IMR-90 (cell line): Measurements from ENCODE around the gene HIVEP3. TPM values are rescaled to one million over a fixed set of nuclear protein-coding genes. Genes with fewer than 3 reads are reported as not detected.

ENCODE experiments used
- ATAC-seq: fragments of 200-7000 bp; cut with Tn5 transposase; 2 replicates; pipeline ENCODE4 v1.9.1; 2020; ENCODE audit warnings: low read depth, mild to moderate bottlenecking, moderate library complexity
- BruUV-seq: library from RNA; stranded (reverse); fragments of 400-500 nt; replicated peaks from 2 replicates; lab custom pipeline; 2021; lab: Mats Ljungman, UMichigan
- CTCF ChIA-PET: fragments of 300-600 bp; formaldehyde crosslinking; extraction: SDS; loops from one replicate; lab custom pipeline; 2021; ENCODE audit warnings: antibody characterized with exemption; lab: Yijun Ruan, JAX
- POLR2A ChIA-PET: fragments of 300-600 bp; sonication (Branson Sonifier 250); formaldehyde crosslinking; loops from one replicate; lab custom pipeline; 2022; ENCODE audit warnings: antibody characterized with exemption; ENCODE audit not compliant: unreplicated experiment; lab: Charles Lee
- DNase-seq: peaks from one replicate; pipeline ENCODE4 v3.0.0; 2013
- H2AFZ ChIP-seq: replicated peaks from 2 replicates; pipeline ENCODE3; 2013; ENCODE audit warnings: low read length, mild to moderate bottlenecking; ENCODE audit not compliant: poor library complexity
- H2AK5ac ChIP-seq: 2 replicates; pipeline ENCODE4 v1.6.1; 2013; ENCODE audit warnings: low read depth, low read length, inconsistent platforms
- H2AK9ac ChIP-seq: replicated peaks from 2 replicates; pipeline ENCODE3; 2013; ENCODE audit warnings: mild to moderate bottlenecking, low read depth, low read length, moderate library complexity; ENCODE audit not compliant: poor library complexity
- H2BK120ac ChIP-seq: 2 replicates; pipeline ENCODE4 v1.6.1; 2013; ENCODE audit warnings: low read depth, low read length, inconsistent platforms
- H2BK15ac ChIP-seq: 3 replicates; pipeline ENCODE4 v1.6.1; 2013; ENCODE audit warnings: low read depth, low read length, inconsistent platforms
- H2BK20ac ChIP-seq: 2 replicates; pipeline ENCODE4 v1.6.1; 2013; ENCODE audit warnings: low read depth, mild to moderate bottlenecking, inconsistent platforms, low read length, moderate library complexity
- H2BK5ac ChIP-seq: 2 replicates; pipeline ENCODE4 v1.6.1; 2013; ENCODE audit warnings: mild to moderate bottlenecking, low read depth, low read length, inconsistent platforms; ENCODE audit not compliant: poor library complexity, severe bottlenecking
- H3K14ac ChIP-seq: replicated peaks from 2 replicates; pipeline ENCODE4 v1.6.1; 2013; ENCODE audit warnings: low read depth, low read length, inconsistent platforms
- H3K18ac ChIP-seq: 2 replicates; pipeline ENCODE4 v1.6.1; 2013; ENCODE audit warnings: low read depth, low read length, control low read depth
- H3K23ac ChIP-seq: 2 replicates; pipeline ENCODE4 v1.6.1; 2013; ENCODE audit warnings: low read depth, low read length, inconsistent platforms
- H3K27ac ChIP-seq: 2 replicates; pipeline ENCODE4 v1.5.1; 2013; ENCODE audit warnings: mild to moderate bottlenecking, control low read depth, low read length; ENCODE audit not compliant: insufficient read depth
- H3K27me3 ChIP-seq: 2 replicates; pipeline ENCODE4 v1.6.1; 2013; ENCODE audit warnings: low read length; ENCODE audit not compliant: control insufficient read depth, insufficient read depth
- H3K36me3 ChIP-seq: 2 replicates; pipeline ENCODE4 v1.6.1; 2013; ENCODE audit warnings: low read length, mixed read lengths; ENCODE audit not compliant: control insufficient read depth, insufficient read depth
- H3K4ac ChIP-seq: 2 replicates; pipeline ENCODE4 v1.6.1; 2013; ENCODE audit warnings: low read depth, low read length, inconsistent platforms
- H3K4me1 ChIP-seq: 2 replicates; pipeline ENCODE4 v1.6.1; 2013; ENCODE audit warnings: low read length, mixed read lengths; ENCODE audit not compliant: control insufficient read depth, insufficient read depth
- H3K4me2 ChIP-seq: 2 replicates; pipeline ENCODE4 v1.6.1; 2013; ENCODE audit warnings: low read depth, mild to moderate bottlenecking, control low read depth, low read length, moderate library complexity
- H3K4me3 ChIP-seq: 2 replicates; pipeline ENCODE4 v1.5.1; 2013; ENCODE audit warnings: low read depth, mild to moderate bottlenecking, control low read depth, low read length, moderate library complexity; ENCODE audit not compliant: insufficient read depth
- H3K56ac ChIP-seq: 2 replicates; pipeline ENCODE4 v1.6.1; 2013; ENCODE audit warnings: low read length, inconsistent platforms; ENCODE audit not compliant: insufficient read depth; ENCODE audit errors: extremely low read depth
- H3K79me1 ChIP-seq, 2 experiments: 2 replicates each; pipeline ENCODE4 v1.6.1; 2013; ENCODE audit warnings: low read length in 2 of 2, inconsistent platforms in 1 of 2, low read depth in 1 of 2
- H3K9ac ChIP-seq: 2 replicates; pipeline ENCODE4 v1.6.1; 2013; ENCODE audit warnings: low read depth, low read length, control low read depth
- H3K9me1 ChIP-seq: 2 replicates; pipeline ENCODE4 v1.6.1; 2013; ENCODE audit warnings: low read length, inconsistent platforms; ENCODE audit not compliant: insufficient read depth
- H3K9me3 ChIP-seq: 2 replicates; pipeline ENCODE4 v1.6.1; 2013; ENCODE audit warnings: low read length; ENCODE audit not compliant: control insufficient read depth, insufficient read depth
- H4K20me1 ChIP-seq: 2 replicates; pipeline ENCODE4 v1.6.1; 2013; ENCODE audit warnings: low read length, inconsistent platforms; ENCODE audit not compliant: insufficient read depth
- H4K5ac ChIP-seq: 2 replicates; pipeline ENCODE4 v1.6.1; 2013; ENCODE audit warnings: mild to moderate bottlenecking, low read depth, low read length, control low read depth
- H4K8ac ChIP-seq, 2 experiments: 2 replicates each; pipeline ENCODE4 v1.6.1; 2013; ENCODE audit warnings: low read depth in 2 of 2, low read length in 2 of 2, control low read depth in 1 of 2, inconsistent platforms in 1 of 2
- H4K91ac ChIP-seq: 2 replicates; pipeline ENCODE4 v1.6.1; 2013; ENCODE audit warnings: low read depth, low read length, inconsistent platforms; ENCODE audit not compliant: insufficient read depth
- BHLHE40 ChIP-seq: fragments of 150-350 bp; IDR thresholded peaks from 2 replicates; pipeline ENCODE4 v1.6.1; 2016; ENCODE audit warnings: mild to moderate bottlenecking, low read depth, low read length
- CEBPB ChIP-seq: IDR thresholded peaks from 2 replicates; pipeline ENCODE4 v1.6.1; 2012; ENCODE audit warnings: low read depth, low read length, improper control_type of control experiment
- CHD1 ChIP-seq: IDR thresholded peaks from 2 replicates; pipeline ENCODE4 v1.6.1; 2012; ENCODE audit warnings: low read depth, low read length, improper control_type of control experiment
- FOS ChIP-seq: fragments of 150-350 bp; IDR thresholded peaks from 2 replicates; pipeline ENCODE4 v1.6.1; 2016; ENCODE audit warnings: low read depth, low read length
- MAFK ChIP-seq: IDR thresholded peaks from 2 replicates; pipeline ENCODE4 v1.6.1; 2012; ENCODE audit warnings: low read depth, low read length, improper control_type of control experiment
- MAZ ChIP-seq: IDR thresholded peaks from 2 replicates; pipeline ENCODE4 v1.6.1; 2012; ENCODE audit warnings: low read depth, mild to moderate bottlenecking, low read length, improper control_type of control experiment, moderate library complexity, borderline replicate concordance
- MXI1 ChIP-seq: IDR thresholded peaks from 2 replicates; pipeline ENCODE4 v1.6.1; 2012; ENCODE audit warnings: low read depth, mild to moderate bottlenecking, low read length, moderate library complexity, borderline replicate concordance
- NFE2L2 ChIP-seq: fragments of 150-350 bp; IDR thresholded peaks from 2 replicates; pipeline ENCODE4 v1.6.1; 2016; ENCODE audit warnings: low read depth, mild to moderate bottlenecking, low read length
- POLR2A ChIP-seq: IDR thresholded peaks from 2 replicates; pipeline ENCODE4 v1.6.1; 2012; ENCODE audit warnings: mild to moderate bottlenecking, low read depth, low read length
- RAD21 ChIP-seq: IDR thresholded peaks from 2 replicates; pipeline ENCODE4 v1.6.1; 2012; ENCODE audit warnings: low read length, improper control_type of control experiment
- RCOR1 ChIP-seq: IDR thresholded peaks from 2 replicates; pipeline ENCODE4 v1.6.1; 2012; ENCODE audit warnings: mild to moderate bottlenecking, low read length, improper control_type of control experiment; ENCODE audit not compliant: insufficient replicate concordance
- RFX5 ChIP-seq: IDR thresholded peaks from 2 replicates; pipeline ENCODE4 v1.8.0; 2012; ENCODE audit warnings: low read depth, mild to moderate bottlenecking, low read length, moderate library complexity
- SMC3 ChIP-seq: fragments of 150-350 bp; IDR thresholded peaks from 2 replicates; pipeline ENCODE4 v1.6.1; 2016; ENCODE audit warnings: low read depth, mild to moderate bottlenecking, antibody characterized with exemption, low read length, moderate library complexity
- WGBS, 2 experiments: methylation state at CpG; one replicate each; pipeline versions ENCODE4 v1.1.5 to v1.1.7; 2013; ENCODE audit warnings: missing lambda C conversion rate in 2 of 2; ENCODE audit not compliant: insufficient read length in 1 of 2; ENCODE audit errors: extremely low coverage in 2 of 2; 5-methylcytosine and 5-hydroxymethylcytosine counted together
- dilution Hi-C: fragments of 300-500 bp; cut with HindIII; formaldehyde crosslinking; loops from one replicate; pipeline ENCODE4 v1.14.3; 2018; ENCODE audit warnings: low sequenced_read_pairs; ENCODE audit not compliant: unreplicated experiment
- in situ Hi-C: fragments of 300-500 bp; cut with MboI; formaldehyde crosslinking; loops from 3 replicates; pipeline ENCODE4 v1.14.3; 2019; ENCODE audit warnings: low sequenced_read_pairs, inconsistent platforms, mixed read lengths
- intact Hi-C: fragments of 100-400 bp; cut with micrococcal nuclease; formaldehyde crosslinking; loops from 2 replicates; pipeline ENCODE4 v1.10.0; 2022
- polyA plus RNA-seq, 3 experiments: library from polyadenylated mRNA; depleted of rRNA; stranded (reverse); fragments of >200 nt; gene quantifications; 2 replicates each; pipeline ENCODE4 v1.2.3, GENCODE V29; 2012; ENCODE audit warnings: low replicate concordance in 1 of 3
- total RNA-seq: library from RNA; depleted of rRNA; stranded (reverse); fragments of >200 nt; gene quantifications from 2 replicates; pipeline ENCODE4 v1.2.3, GENCODE V29; 2012
- TF ChIP-seq, protein P1 (sequence below): fragments of 150-350 bp; IDR thresholded peaks from 2 replicates; pipeline ENCODE4 v1.6.1; 2016; ENCODE audit warnings: low read depth, mild to moderate bottlenecking, low read length, moderate library complexity, borderline replicate concordance
- TF ChIP-seq, protein P2 (sequence below): fragments of 150-350 bp; IDR thresholded peaks from 2 replicates; pipeline ENCODE4 v1.6.1; 2017; ENCODE audit warnings: mild to moderate bottlenecking, antibody characterized with exemption, low read length, low read depth
- TF ChIP-seq, protein P3 (sequence below): conservative IDR thresholded peaks from 2 replicates; pipeline ENCODE4 v1.5.1; 2012; ENCODE audit warnings: mild to moderate bottlenecking, low read depth, low read length, improper control_type of control experiment

Gene HIVEP3
- total and polyA plus RNA-seq, 2 of the 4 experiments (the other 2 are of a cell fraction): 1.4 to 4.0 TPM

DNA sequence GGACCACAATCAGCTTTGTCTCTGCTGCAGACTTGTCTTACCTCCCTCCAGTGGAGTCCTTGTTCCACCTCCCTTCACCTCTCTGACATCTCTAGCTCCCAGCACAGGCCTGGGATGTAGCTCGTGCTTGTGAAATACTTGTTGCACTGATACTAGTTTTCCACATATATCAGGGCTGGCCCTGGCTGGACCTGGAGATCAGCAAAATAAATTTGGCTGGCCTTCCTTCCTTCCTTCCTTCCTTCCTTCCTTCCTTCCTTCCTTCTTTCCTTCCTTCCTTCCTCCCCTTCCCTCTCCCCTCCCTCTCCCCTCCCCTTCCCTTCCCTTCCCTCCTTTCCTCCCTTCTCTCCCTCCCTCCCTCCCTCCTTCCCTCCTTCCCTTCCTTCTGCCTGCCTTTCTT is 196.5 kb downstream of the HIVEP3 start:
- CTCF ChIA-PET: no interaction called here
- no TSS peak for BruUV-seq

More for the DNA sequence above, 196.5 kb downstream of the HIVEP3 start:
- Histone ChIP-seq H4K8ac (no peak overlapping the region), H3K4me1 (peaks cover 10% of the 10 kb centered on the region), H2BK120ac (no peak overlapping the region), H3K4me2 (no peak overlapping the region), H3K79me1 (no peaks in the 10 kb centered on the region), H3K27me3 (no peaks in the 10 kb centered on the region), H3K23ac (no peak overlapping the region), H3K4ac (no peak overlapping the region), H2BK15ac (no peak overlapping the region), H2AK5ac (no peak overlapping the region), H4K5ac (no peak overlapping the region), H3K27ac (no peak overlapping the region), H3K18ac (no peak overlapping the region), H4K20me1 (no peaks in the 10 kb centered on the region), H3K14ac (no peak overlapping the region), H3K9me3 (no peaks in the 10 kb centered on the region), H3K9ac (no peak overlapping the region), H2AFZ (no peak overlapping the region), H3K56ac (no peak overlapping the region), H3K36me3 (no peaks in the 10 kb centered on the region), H3K4me3 (no peak overlapping the region), H3K9me1 (0 out of 2 replicates have a peak, but pooled peaks cover 6% of the 10 kb centered on the region), H2BK20ac (no peak overlapping the region), H2AK9ac (no peak overlapping the region), H4K91ac (no peak overlapping the region), H2BK5ac (no peak overlapping the region)
- WGBS, 2 experiments: 83% methylated on average over 1 of the region's 1 CpG; no CpG with 5 or more reads in 1 of the 2 experiments
- DNase-seq (no peak), ATAC-seq (no peak)
- dilution Hi-C loops (no loop called here), in situ Hi-C loops (no loop called here), intact Hi-C loops (no loop called here)
- POLR2A ChIA-PET: no interaction called here
- TF ChIP-seq CEBPB (no peak), SMC3 (no peak), BHLHE40 (no peak), CHD1 (no peak), RCOR1 (no peak), NFE2L2 (no peak), MAZ (no peak), FOS (no peak), MXI1 (no peak), MAFK (no peak), RFX5 (no peak), POLR2A (no peak), RAD21 (no peak)
- TF ChIP-seq, protein P1, sequence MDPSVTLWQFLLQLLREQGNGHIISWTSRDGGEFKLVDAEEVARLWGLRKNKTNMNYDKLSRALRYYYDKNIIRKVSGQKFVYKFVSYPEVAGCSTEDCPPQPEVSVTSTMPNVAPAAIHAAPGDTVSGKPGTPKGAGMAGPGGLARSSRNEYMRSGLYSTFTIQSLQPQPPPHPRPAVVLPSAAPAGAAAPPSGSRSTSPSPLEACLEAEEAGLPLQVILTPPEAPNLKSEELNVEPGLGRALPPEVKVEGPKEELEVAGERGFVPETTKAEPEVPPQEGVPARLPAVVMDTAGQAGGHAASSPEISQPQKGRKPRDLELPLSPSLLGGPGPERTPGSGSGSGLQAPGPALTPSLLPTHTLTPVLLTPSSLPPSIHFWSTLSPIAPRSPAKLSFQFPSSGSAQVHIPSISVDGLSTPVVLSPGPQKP: no peak
- TF ChIP-seq, protein P2, sequence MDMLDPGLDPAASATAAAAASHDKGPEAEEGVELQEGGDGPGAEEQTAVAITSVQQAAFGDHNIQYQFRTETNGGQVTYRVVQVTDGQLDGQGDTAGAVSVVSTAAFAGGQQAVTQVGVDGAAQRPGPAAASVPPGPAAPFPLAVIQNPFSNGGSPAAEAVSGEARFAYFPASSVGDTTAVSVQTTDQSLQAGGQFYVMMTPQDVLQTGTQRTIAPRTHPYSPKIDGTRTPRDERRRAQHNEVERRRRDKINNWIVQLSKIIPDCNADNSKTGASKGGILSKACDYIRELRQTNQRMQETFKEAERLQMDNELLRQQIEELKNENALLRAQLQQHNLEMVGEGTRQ: no peak
- TF ChIP-seq, protein P3, sequence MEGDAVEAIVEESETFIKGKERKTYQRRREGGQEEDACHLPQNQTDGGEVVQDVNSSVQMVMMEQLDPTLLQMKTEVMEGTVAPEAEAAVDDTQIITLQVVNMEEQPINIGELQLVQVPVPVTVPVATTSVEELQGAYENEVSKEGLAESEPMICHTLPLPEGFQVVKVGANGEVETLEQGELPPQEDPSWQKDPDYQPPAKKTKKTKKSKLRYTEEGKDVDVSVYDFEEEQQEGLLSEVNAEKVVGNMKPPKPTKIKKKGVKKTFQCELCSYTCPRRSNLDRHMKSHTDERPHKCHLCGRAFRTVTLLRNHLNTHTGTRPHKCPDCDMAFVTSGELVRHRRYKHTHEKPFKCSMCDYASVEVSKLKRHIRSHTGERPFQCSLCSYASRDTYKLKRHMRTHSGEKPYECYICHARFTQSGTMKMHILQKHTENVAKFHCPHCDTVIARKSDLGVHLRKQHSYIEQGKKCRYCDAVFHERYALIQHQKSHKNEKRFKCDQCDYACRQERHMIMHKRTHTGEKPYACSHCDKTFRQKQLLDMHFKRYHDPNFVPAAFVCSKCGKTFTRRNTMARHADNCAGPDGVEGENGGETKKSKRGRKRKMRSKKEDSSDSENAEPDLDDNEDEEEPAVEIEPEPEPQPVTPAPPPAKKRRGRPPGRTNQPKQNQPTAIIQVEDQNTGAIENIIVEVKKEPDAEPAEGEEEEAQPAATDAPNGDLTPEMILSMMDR: no peak
